Measurements from ENCODE around the gene AGAP3. TPM values are rescaled to one million over a fixed set of nuclear protein-coding genes. Genes with fewer than 3 reads are reported as not detected.

The AGAP3 gene
- 41.9 and 48.9 TPM in 2 replicates for total RNA-seq

GRCh38 chr7:151085691-151086620, at the start of gene AGAP3:
AGAP3 (plus strand) TSS chr7:151086475; CDS start chr7:151086742, 267 bp downstream.

GRCh38 chr7:151047976-151048815, 38.1 kb upstream of the AGAP3 start, which contains the start of gene ASIC3:
ASIC3 (plus strand) TSS chr7:151048531; CDS start chr7:151048886, 355 bp downstream.

GRCh38 chr7:151057506-151057988, 28.7 kb upstream of the AGAP3 start, which contains the start of gene CDK5:
CDK5 (minus strand) TSS chr7:151057897; CDS start chr7:151057848, 49 bp downstream.

GRCh38 chr7:151059367-151060112, 26.7 kb upstream of the AGAP3 start, which contains the start of gene SLC4A2:
SLC4A2 (plus strand) TSS chr7:151059589; CDS start chr7:151061988, 2,399 bp downstream.

GRCh38 chr7:151080522-151081169, 5.6 kb upstream of the AGAP3 start, which contains the start of gene FASTK:
FASTK (minus strand) TSS chr7:151080809; CDS start chr7:151080766, 43 bp downstream.

GRCh38 chr7:151083071-151083823, 3.0 kb upstream of the AGAP3 start, which contains the start of gene TMUB1:
TMUB1 (minus strand) TSS chr7:151083493; CDS start chr7:151082563, 930 bp downstream.

GRCh38 chr7:151167197-151167961, 81.1 kb downstream of the AGAP3 start, which contains the start of gene GBX1:
GBX1 (minus strand) TSS chr7:151167694; CDS start chr7:151167548, 146 bp downstream.

GRCh38 chr7:151186640-151187408, 100.5 kb downstream of the AGAP3 start, which contains the start of gene ASB10:
ASB10 (minus strand) TSS chr7:151187250; CDS start chr7:151187130, 120 bp downstream.

Other genes starting within 250 kb of the AGAP3 start
- gene AOC1, start 234.0 kb upstream of the AGAP3 start, total RNA-seq, result not detected in 2 replicates
- gene KCNH2, start 108.2 kb upstream of the AGAP3 start, total RNA-seq, result 4.4 and 5.2 TPM in 2 replicates
- 3.3 and 3.7 TPM in 2 replicates for gene NOS3, start 95.5 kb upstream of the AGAP3 start, total RNA-seq
- 0.11 and 0.12 TPM in 2 replicates for gene ATG9B, start 62.0 kb upstream of the AGAP3 start, total RNA-seq
- 43.1 and 50.1 TPM in 2 replicates for gene ABCB8, start 58.0 kb upstream of the AGAP3 start, total RNA-seq
- gene ASIC3, start 37.9 kb upstream of the AGAP3 start, total RNA-seq, result under 0.01 and 0.75 TPM in 2 replicates
- gene CDK5, start 28.6 kb upstream of the AGAP3 start, total RNA-seq, result 17.7 and 21.6 TPM in 2 replicates
- gene SLC4A2, start 26.9 kb upstream of the AGAP3 start, total RNA-seq, result 74.8 and 89.6 TPM in 2 replicates
- 78.5 and 88.9 TPM in 2 replicates for gene FASTK, start 5.7 kb upstream of the AGAP3 start, total RNA-seq
- 20.6 and 23.4 TPM in 2 replicates for gene TMUB1, start 3.0 kb upstream of the AGAP3 start, total RNA-seq
- not detected in 2 replicates for gene GBX1, start 81.2 kb downstream of the AGAP3 start, total RNA-seq
- gene ASB10, start 100.8 kb downstream of the AGAP3 start, total RNA-seq, result not detected in 2 replicates
- gene H2BK1, start 124.0 kb downstream of the AGAP3 start, total RNA-seq, result not detected in 2 replicates
- 57.7 and 84.9 TPM in 2 replicates for gene ABCF2, start 140.7 kb downstream of the AGAP3 start, total RNA-seq
- gene CHPF2, start 146.0 kb downstream of the AGAP3 start, total RNA-seq, result 60.8 and 86.1 TPM in 2 replicates
- 25.6 and 35.7 TPM in 2 replicates for gene SMARCD3, start 162.2 kb downstream of the AGAP3 start, total RNA-seq

All from uterine smooth muscle cell (primary cell).